A673 (cell line): ENCODE results near the gene C2CD3. TPM values are rescaled to one million over a fixed set of nuclear protein-coding genes. Genes with fewer than 3 reads are reported as not detected.

Experiments
- BruUV-seq: library from RNA; stranded (reverse); fragments of 400-500 nt; replicated peaks from 2 replicates; lab custom pipeline; 2021; lab: Mats Ljungman, UMichigan
- CTCF ChIA-PET: fragments of 300-600 bp; sonication (Branson Sonifier 250); formaldehyde crosslinking; loops from one replicate; lab custom pipeline; 2022; ENCODE audit warnings: antibody characterized with exemption; lab: Charles Lee
- POLR2A ChIA-PET: fragments of 300-600 bp; sonication (Branson Sonifier 250); formaldehyde crosslinking; loops from one replicate; lab custom pipeline; 2022; ENCODE audit warnings: antibody characterized with exemption; ENCODE audit not compliant: low non-redundant PET; lab: Charles Lee
- DNase-seq: peaks from one replicate; pipeline ENCODE4 v3.0.0-alpha.2; 2015; ENCODE audit warnings: low spot score
- H3K27ac ChIP-seq: fragments of 200-600 bp; sonication (generic); 2 replicates; pipeline ENCODE4 v1.5.1; 2016; ENCODE audit warnings: mixed run types, low read depth, mild to moderate bottlenecking, mixed read lengths, antibody characterized with exemption, low read length; ENCODE audit not compliant: poor library complexity, severe bottlenecking
- H3K27me3 ChIP-seq: fragments of 200-600 bp; sonication (generic); replicated peaks from 2 replicates; pipeline ENCODE4 v1.6.1; 2017; ENCODE audit warnings: mixed run types, low read depth, mild to moderate bottlenecking, mixed read lengths, antibody characterized with exemption, low read length; ENCODE audit not compliant: insufficient read depth, poor library complexity
- H3K36me3 ChIP-seq: fragments of 200-600 bp; sonication (generic); 2 replicates; pipeline ENCODE4 v1.6.1; 2016; ENCODE audit warnings: mixed run types, mild to moderate bottlenecking, mixed read lengths, antibody characterized with exemption, low read length; ENCODE audit not compliant: insufficient read depth, poor library complexity, severe bottlenecking
- H3K4me1 ChIP-seq: fragments of 200-600 bp; sonication (generic); 2 replicates; pipeline ENCODE4 v1.6.1; 2017; ENCODE audit warnings: mixed run types, mild to moderate bottlenecking, mixed read lengths, antibody characterized with exemption, low read length; ENCODE audit not compliant: insufficient read depth, poor library complexity, severe bottlenecking
- H3K4me3 ChIP-seq: fragments of 200-600 bp; sonication (generic); 2 replicates; pipeline ENCODE4 v1.5.1; 2016; ENCODE audit warnings: low read depth, mixed run types, mild to moderate bottlenecking, mixed read lengths, low read length; ENCODE audit not compliant: poor library complexity, severe bottlenecking
- H3K9me3 ChIP-seq: fragments of 200-600 bp; sonication (generic); 2 replicates; pipeline ENCODE4 v1.6.1; 2016; ENCODE audit warnings: mixed run types, low read depth, mild to moderate bottlenecking, mixed read lengths, antibody characterized with exemption, low read length; ENCODE audit not compliant: poor library complexity, severe bottlenecking
- EZH2 ChIP-seq: fragments of 200-600 bp; sonication (generic); IDR thresholded peaks from 2 replicates; pipeline ENCODE4 v1.6.1; 2017; ENCODE audit warnings: borderline replicate concordance, low read depth, mild to moderate bottlenecking, mixed read lengths, antibody characterized with exemption, low read length; ENCODE audit not compliant: poor library complexity, severe bottlenecking
- intact Hi-C: fragments of 100-400 bp; cut with micrococcal nuclease; formaldehyde crosslinking; loops from one replicate; pipeline ENCODE4 v1.10.0; 2022; ENCODE audit not compliant: unreplicated experiment
- total RNA-seq: library from RNA; stranded (reverse); gene quantifications from 2 replicates; pipeline ENCODE4 v1.2.3, GENCODE V29; 2021
- TF ChIP-seq, protein P1 (sequence below): fragments of 300-800, 200-600 bp; sonication (generic); conservative IDR thresholded peaks from 2 replicates; pipeline ENCODE4 v1.5.1; 2017; ENCODE audit warnings: low read depth, mild to moderate bottlenecking, antibody characterized with exemption, low read length, moderate library complexity, mixed read lengths

The C2CD3 gene
- total RNA-seq, 1 experiment from 2014 or later: 49.1 TPM

DNA sequence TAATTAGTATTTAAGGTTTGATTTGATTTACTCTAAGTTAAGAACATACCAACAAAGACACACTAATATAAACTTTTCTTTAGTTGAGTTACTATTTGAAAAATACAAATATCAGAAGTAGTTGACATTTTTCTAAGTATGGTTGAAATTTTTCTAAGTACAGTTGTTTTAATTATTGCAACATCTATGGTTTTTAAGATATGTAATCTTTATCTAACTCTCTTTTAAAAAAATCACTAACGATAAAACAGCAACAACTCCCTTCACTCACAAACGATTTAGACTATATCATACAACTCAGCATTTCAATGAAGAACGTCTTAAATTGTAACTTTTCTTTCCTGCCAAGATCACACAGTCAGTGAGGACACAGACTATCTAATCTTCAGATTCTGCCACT lies 2.0 kb downstream of the C2CD3 start:
- Histone ChIP-seq H3K27me3 (no peaks in the 10 kb centered on the region), H3K27ac (no peak overlapping the region), H3K4me3 (peak overlapping the region; percentile 71), H3K9me3 (no peaks in the 10 kb centered on the region), H3K4me1 (peaks cover 17% of the 10 kb centered on the region), H3K36me3 (peaks cover 24% of the 10 kb centered on the region)
- no TSS peak for BruUV-seq
- POLR2A ChIA-PET: no interaction called here
- intact Hi-C loops: no loop called here
- TF ChIP-seq, protein P1, sequence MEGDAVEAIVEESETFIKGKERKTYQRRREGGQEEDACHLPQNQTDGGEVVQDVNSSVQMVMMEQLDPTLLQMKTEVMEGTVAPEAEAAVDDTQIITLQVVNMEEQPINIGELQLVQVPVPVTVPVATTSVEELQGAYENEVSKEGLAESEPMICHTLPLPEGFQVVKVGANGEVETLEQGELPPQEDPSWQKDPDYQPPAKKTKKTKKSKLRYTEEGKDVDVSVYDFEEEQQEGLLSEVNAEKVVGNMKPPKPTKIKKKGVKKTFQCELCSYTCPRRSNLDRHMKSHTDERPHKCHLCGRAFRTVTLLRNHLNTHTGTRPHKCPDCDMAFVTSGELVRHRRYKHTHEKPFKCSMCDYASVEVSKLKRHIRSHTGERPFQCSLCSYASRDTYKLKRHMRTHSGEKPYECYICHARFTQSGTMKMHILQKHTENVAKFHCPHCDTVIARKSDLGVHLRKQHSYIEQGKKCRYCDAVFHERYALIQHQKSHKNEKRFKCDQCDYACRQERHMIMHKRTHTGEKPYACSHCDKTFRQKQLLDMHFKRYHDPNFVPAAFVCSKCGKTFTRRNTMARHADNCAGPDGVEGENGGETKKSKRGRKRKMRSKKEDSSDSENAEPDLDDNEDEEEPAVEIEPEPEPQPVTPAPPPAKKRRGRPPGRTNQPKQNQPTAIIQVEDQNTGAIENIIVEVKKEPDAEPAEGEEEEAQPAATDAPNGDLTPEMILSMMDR: no peak
- no peak for TF ChIP-seq EZH2
- CTCF ChIA-PET: no interaction called here
- no peak for DNase-seq

DNA sequence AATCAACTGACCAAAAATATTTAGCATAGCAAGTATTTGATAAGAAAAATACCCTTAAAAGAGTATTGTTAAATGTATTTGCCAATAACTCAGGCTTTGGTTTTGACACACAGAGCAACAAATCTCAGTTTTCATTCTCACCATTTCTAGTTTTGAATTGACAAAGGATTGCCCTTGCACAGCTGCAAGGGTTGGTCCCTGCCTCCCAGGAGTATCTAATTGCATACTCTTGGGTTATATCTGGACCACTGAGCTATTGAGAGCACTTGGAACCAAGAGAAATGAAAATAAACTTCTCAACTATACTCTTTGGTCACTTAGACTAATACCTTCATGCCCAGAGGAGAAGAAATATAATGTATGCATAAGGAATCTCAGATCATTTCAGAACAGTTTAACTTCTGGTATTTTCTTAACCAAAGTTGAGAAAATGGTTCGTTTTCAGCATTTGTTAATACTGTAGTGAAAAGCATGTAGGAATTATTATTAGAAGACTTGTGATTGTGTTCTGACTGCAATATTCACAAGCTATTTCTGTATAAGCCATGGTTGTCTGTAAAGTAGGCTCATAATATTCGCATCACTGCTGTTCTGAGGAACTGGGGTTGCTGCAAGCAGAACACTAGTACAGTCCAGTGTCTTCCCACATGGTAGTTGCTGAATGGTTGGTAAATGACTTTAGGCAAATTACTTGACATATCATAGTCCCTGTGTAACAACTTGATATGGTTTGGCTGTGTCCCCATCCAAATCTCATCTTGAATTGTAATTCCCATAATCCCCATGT lies 7.9 kb downstream of the C2CD3 start:
- BruUV-seq: no TSS peak
- Histone ChIP-seq H3K4me3 (no peak overlapping the region), H3K27me3 (no peaks in the 10 kb centered on the region), H3K4me1 (no peaks in the 10 kb centered on the region), H3K36me3 (peaks cover 18% of the 10 kb centered on the region), H3K27ac (no peak overlapping the region), H3K9me3 (no peaks in the 10 kb centered on the region)
- intact Hi-C loops: no loop called here
- TF ChIP-seq EZH2: no peak
- TF ChIP-seq, protein P1: no peak
- no peak for DNase-seq
- ChIA-PET POLR2A (no interaction called here), CTCF (no interaction called here)

DNA sequence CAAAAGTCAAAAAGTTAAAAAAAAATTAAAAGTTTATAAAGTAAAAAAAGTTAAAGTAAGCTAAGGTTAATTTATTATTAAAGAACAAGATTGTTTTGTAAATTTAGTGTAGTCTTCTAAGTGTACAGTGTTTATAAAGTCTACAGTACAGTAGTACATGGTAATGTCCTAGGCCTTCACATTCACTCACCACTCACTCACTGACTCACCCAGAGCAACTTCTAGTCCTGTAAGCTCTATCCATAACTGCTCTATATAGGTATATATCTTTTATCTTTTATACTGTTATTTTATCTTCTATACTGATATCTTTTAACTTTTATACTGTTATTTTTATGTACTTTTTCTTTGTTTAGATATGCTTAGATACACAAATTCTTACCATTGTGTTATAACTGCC lies 11.2 kb downstream of the C2CD3 start:
- Histone ChIP-seq H3K9me3 (no peaks in the 10 kb centered on the region), H3K27me3 (no peaks in the 10 kb centered on the region), H3K4me1 (no peaks in the 10 kb centered on the region), H3K4me3 (no peak overlapping the region), H3K27ac (no peak overlapping the region), H3K36me3 (no peaks in the 10 kb centered on the region)
- no peak for DNase-seq
- intact Hi-C loops: no loop called here
- ChIA-PET POLR2A (no interaction called here), CTCF (no interaction called here)
- no peak for TF ChIP-seq EZH2
- TF ChIP-seq, protein P1: no peak
- no TSS peak for BruUV-seq
